Osteocyte (in vitro differentiated cells): Measurements from ENCODE around the gene CTIF. TPM values are rescaled to one million over a fixed set of nuclear protein-coding genes. Genes with fewer than 3 reads are reported as not detected.

Source experiments
- DNase-seq: peaks from one replicate; pipeline ENCODE4 v3.0.0; 2021; ENCODE audit warnings: mixed read lengths; ENCODE audit not compliant: unreplicated experiment; ENCODE audit errors: extremely low spot score
- H3K27ac Mint-ChIP-seq: one replicate; pipeline ENCODE4 v1.8.0; 2021; ENCODE audit warnings: mild to moderate bottlenecking, mixed read lengths; ENCODE audit not compliant: unreplicated experiment
- H3K27me3 Mint-ChIP-seq: one replicate; pipeline ENCODE4 v1.8.0; 2021; ENCODE audit warnings: mixed read lengths; ENCODE audit not compliant: unreplicated experiment
- H3K36me3 Mint-ChIP-seq: one replicate; pipeline ENCODE4 v1.8.0; 2021; ENCODE audit warnings: mixed read lengths; ENCODE audit not compliant: unreplicated experiment
- H3K4me1 Mint-ChIP-seq: one replicate; pipeline ENCODE4 v1.8.0; 2021; ENCODE audit warnings: mixed read lengths; ENCODE audit not compliant: unreplicated experiment
- H3K4me3 Mint-ChIP-seq: one replicate; pipeline ENCODE4 v1.8.0; 2021; ENCODE audit warnings: mild to moderate bottlenecking, moderate library complexity, mixed read lengths; ENCODE audit not compliant: unreplicated experiment
- H3K9me3 Mint-ChIP-seq: one replicate; pipeline ENCODE4 v1.8.0; 2021; ENCODE audit warnings: mixed read lengths; ENCODE audit not compliant: unreplicated experiment
- long read RNA-seq: library from polyadenylated mRNA; unstranded; transcript quantifications from one replicate; pipeline ENCODE4 v2.0.0, GENCODE V29; 2021
- total RNA-seq: library from RNA; stranded (reverse); gene quantifications from 2 replicates; pipeline ENCODE4 v1.2.1, GENCODE V29; 2021
- TF ChIP-seq, protein P1 (sequence below): fragments of 200-600 bp; sonication (generic); IDR thresholded peaks from 2 replicates; pipeline ENCODE4 v1.5.0; 2021; ENCODE audit warnings: antibody characterized with exemption, mild to moderate bottlenecking, moderate library complexity

Gene CTIF
- total RNA-seq = 169 and 172 TPM in 2 replicates
- long read RNA-seq, partial matches to known transcripts = 3 of 18 reads
- long read RNA-seq, other reads (novel, unspliced or antisense) = 15 of 18 reads

DNA sequence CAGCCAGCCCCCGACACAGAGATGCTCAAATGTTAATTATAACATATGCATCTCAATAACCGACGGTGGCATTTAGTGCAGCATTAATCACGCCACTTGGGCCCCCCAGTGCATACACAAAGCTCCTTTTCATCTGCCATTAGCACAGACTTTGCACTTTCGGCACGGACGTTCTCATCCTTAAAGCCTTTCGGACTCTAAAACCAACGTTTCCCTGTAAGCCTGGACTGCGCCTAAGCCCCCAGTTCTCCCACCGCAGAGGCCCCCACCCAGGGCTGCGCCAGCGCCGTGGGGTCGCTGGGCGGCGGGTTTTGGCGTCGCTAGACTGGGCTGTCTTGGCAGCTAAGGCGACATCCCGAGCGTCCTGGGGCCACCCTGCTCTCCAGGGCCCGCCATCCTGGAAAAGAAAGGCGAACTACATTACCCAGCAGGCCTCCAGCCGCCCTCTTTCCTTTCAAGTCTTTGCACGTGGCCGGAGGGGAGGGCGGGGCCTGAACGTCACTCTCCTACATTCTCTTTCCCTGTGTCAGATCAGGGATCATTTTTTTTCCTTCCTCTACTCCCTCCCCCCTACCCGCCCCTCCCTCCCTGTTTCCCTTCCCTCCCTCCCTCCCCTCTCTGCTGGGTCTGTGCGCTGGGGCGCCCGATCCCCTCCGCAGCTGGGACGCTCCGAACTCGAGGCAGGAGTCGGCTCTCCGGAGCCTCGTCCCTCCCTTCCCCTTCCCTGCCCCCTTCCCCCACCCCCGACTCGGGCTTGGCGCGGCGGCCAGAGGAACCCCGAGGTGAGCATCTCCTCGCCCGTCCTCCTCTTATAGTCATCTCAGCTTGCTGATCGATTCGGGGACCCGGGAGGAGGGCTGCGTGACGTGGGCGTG is at the start of gene CTIF:
CTIF (plus strand) TSS at position 501 of the 875 bp plus-strand sequence. CDS start 80,535 bp downstream, outside the sequence.
- peak; percentile 98 for DNase-seq
- Mint-ChIP-seq H3K36me3 (peaks cover 2% of the 10 kb centered on the region), H3K4me3 (peak within 1 kb of the TSS; percentile 92), H3K9me3 (no peaks in the 10 kb centered on the region), H3K27ac (peak within 1 kb of the TSS; percentile 91), H3K27me3 (no peaks in the 10 kb centered on the region), H3K4me1 (peaks cover 57% of the 10 kb centered on the region)
- TF ChIP-seq, protein P1, sequence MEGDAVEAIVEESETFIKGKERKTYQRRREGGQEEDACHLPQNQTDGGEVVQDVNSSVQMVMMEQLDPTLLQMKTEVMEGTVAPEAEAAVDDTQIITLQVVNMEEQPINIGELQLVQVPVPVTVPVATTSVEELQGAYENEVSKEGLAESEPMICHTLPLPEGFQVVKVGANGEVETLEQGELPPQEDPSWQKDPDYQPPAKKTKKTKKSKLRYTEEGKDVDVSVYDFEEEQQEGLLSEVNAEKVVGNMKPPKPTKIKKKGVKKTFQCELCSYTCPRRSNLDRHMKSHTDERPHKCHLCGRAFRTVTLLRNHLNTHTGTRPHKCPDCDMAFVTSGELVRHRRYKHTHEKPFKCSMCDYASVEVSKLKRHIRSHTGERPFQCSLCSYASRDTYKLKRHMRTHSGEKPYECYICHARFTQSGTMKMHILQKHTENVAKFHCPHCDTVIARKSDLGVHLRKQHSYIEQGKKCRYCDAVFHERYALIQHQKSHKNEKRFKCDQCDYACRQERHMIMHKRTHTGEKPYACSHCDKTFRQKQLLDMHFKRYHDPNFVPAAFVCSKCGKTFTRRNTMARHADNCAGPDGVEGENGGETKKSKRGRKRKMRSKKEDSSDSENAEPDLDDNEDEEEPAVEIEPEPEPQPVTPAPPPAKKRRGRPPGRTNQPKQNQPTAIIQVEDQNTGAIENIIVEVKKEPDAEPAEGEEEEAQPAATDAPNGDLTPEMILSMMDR = no peak

DNA sequence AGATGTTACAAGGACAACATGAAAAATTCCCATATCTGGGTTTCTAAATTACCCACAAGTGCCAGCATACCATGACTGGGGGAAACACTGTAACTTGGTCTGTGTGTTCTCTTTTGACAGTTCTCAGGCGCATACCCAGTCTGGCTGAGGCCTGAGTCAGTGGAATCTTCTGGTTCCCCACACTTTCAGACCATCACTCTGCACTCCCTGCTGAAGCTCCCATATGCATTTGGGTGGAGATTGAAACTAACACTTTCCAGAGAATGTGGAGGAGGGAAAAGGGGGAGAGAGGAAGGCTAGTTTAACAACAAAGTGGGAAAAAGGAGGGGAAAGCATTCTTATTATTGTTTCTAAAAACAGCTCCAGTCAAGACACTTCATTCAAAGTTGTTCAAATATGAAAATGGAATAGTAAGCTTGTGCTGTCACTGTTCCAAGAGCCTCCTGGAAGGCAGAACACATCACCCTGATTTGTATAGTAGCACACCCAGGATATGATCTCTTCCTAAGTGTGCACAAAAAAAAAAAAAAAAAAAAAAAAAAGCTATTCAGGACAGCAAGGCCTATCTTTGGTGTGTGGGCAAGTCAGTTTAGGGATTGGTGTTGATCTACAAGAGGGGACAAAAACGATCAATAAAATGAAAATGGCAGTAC is 48.1 kb upstream of the CTIF start:
- Mint-ChIP-seq H3K9me3 (no peaks in the 10 kb centered on the region), H3K36me3 (no peaks in the 10 kb centered on the region), H3K27ac (peak overlapping the region; percentile 56), H3K4me3 (no peak overlapping the region), H3K4me1 (peaks cover 57% of the 10 kb centered on the region), H3K27me3 (no peaks in the 10 kb centered on the region)
- TF ChIP-seq, protein P1 = no peak
- no peak for DNase-seq

DNA sequence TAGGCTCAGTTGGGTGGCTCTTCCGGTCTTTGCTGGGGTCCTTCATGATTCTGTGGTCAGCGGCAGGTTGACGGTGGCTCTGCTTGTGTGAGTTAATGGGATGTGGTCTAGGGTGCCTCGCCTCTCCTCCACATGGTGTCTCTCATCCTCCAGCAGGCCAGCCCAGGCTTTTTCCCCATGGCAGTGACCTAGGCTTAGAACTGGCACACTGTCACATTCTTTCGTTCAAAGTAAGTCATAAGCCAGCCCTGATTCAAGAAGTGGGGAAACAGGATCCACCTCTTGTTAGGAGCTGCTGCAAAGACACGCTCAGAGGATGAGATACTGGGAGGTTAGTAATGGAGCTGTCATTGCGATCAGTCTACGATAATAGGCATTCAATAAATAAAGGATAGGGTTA is 46.0 kb upstream of the CTIF start:
- Mint-ChIP-seq H3K9me3 (peaks cover 7% of the 10 kb centered on the region), H3K27me3 (no peaks in the 10 kb centered on the region), H3K36me3 (no peaks in the 10 kb centered on the region), H3K4me3 (no peak overlapping the region), H3K4me1 (peaks cover 43% of the 10 kb centered on the region), H3K27ac (no peak overlapping the region)
- peak; percentile 70 for DNase-seq
- TF ChIP-seq, protein P1 = no peak

DNA sequence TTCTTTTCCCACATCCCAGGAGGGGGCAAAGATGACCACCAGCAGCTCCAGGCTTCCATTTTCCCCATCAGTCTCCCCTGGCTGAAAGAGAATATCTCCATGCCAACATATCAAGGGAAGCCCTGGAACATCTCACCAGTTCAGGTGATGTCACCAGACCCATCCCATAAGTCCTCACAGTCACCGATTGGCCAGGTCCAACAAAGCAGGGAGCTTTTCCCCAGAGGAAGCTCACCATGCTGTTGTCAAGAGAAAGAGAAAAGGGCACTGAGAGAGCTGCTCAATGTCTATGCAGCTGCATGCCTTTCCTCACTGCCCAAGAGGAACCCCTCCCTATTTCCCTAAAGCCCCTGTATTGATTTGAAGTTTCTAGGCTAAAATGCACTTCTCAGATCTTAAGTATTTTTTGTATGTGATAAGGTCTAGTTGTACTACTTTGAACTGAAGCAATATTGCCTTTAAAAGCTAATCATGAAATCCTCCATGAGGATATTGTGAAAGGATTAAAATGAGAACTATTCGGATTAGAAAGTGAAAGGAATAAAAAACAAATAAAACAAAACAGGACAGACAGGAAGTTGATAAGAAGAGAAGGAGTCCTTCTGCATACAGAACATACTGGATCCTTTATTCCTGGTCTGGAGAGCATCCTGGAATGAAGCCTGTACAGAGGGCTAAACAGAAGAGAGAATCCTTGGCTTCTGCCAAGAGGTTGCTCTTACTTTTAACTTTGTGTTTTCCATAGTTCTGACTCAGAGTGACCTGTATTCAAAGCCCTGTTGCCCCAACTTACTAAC is 45.2 kb upstream of the CTIF start:
- DNase-seq = no peak
- Mint-ChIP-seq H3K36me3 (no peaks in the 10 kb centered on the region), H3K27ac (peak overlapping the region; percentile 5)

More for the DNA sequence above, 45.2 kb upstream of the CTIF start:
- Mint-ChIP-seq H3K4me3 (no peak overlapping the region), H3K9me3 (peaks cover 12% of the 10 kb centered on the region), H3K4me1 (peaks cover 35% of the 10 kb centered on the region), H3K27me3 (no peaks in the 10 kb centered on the region)
- TF ChIP-seq, protein P1 = no peak
